Measurements from ENCODE around the gene CD300LB. TPM values are rescaled to one million over a fixed set of nuclear protein-coding genes. Genes with fewer than 3 reads are reported as not detected.

CD300LB gene
- total RNA-seq, 1 experiment from 2014 or later, result not detected

- H4K5ac ChIP-seq (ENCODE audit: insufficient read length, low read depth, low read length), result no peak overlapping the region
- DNase-seq, result no peak
- H3K4me3 Mint-ChIP-seq, result no peak overlapping the region; a peak in 1 of 5 replicates
- no peak overlapping the region for H2AFZ ChIP-seq (ENCODE audit: low read length)
- H2BK15ac ChIP-seq (ENCODE audit: low read depth, low read length), result no peak overlapping the region
- peaks cover 0 to 8% (median 0%) of the 10 kb centered on the region in 3 experiments; a peak in 4 of 7 replicates for H3K36me3 Mint-ChIP-seq (ENCODE audit: insufficient read depth in 1 of 3, low read depth in 3 of 3)
- H3K79me2 ChIP-seq (ENCODE audit: insufficient read depth, low read length), result no peaks in the 10 kb centered on the region
- no peak overlapping the region for H2BK12ac ChIP-seq (ENCODE audit: insufficient read length, low read depth, low read length)
- no peak overlapping the region for H3K4me2 ChIP-seq (ENCODE audit: insufficient read depth, insufficient read length, low read length)
- no peaks in the 10 kb centered on the region for H3K9me3 ChIP-seq (ENCODE audit: control insufficient read depth, low read depth, low read length)
- peaks cover 29% of the 10 kb centered on the region for H3K27me3 Mint-ChIP-seq (ENCODE audit: low read depth)
- peaks cover 4 to 6% of the 10 kb centered on the region in 2 experiments; a peak in 4 of 5 replicates for H3K9me3 Mint-ChIP-seq
- no peak overlapping the region for H2BK120ac ChIP-seq (ENCODE audit: low read depth, low read length, poor library complexity, severe bottlenecking)
- H2BK20ac ChIP-seq (ENCODE audit: low read depth, low read length, poor library complexity, severe bottlenecking), result no peak overlapping the region
- TF ChIP-seq CTCF (conservative IDR thresholded peaks at IDR 0.05), result no peak
- no peak overlapping the region for H3K4ac ChIP-seq (ENCODE audit: low read depth, low read length)
- H3K9ac ChIP-seq (ENCODE audit: extremely low read depth, insufficient read length, low read length), result no peak overlapping the region
- no peak overlapping the region for H4K8ac ChIP-seq (replicated peaks; ENCODE audit: insufficient read length, low read depth, low read length)
- H3K27ac ChIP-seq (ENCODE audit: insufficient read length, low read depth, low read length), result no peak overlapping the region
- no peak overlapping the region for H3K14ac ChIP-seq (ENCODE audit: insufficient read depth, low read length)
- no peak overlapping the region for H2BK5ac ChIP-seq (ENCODE audit: insufficient read length, low read length)
- H2AK5ac ChIP-seq (ENCODE audit: insufficient read length, low read length), result no peak overlapping the region
- no peaks in the 10 kb centered on the region for H3K4me1 ChIP-seq (ENCODE audit: insufficient read depth, low read length)
- H3K18ac ChIP-seq (ENCODE audit: insufficient read length, low read depth, low read length), result no peak overlapping the region
- no peak overlapping the region for H3K56ac ChIP-seq (ENCODE audit: insufficient read length, low read depth, low read length)
- no peaks in the 10 kb centered on the region for H3K79me1 ChIP-seq (ENCODE audit: insufficient read depth, low read depth, low read length, poor library complexity, severe bottlenecking)
- no peak overlapping the region for H4K91ac ChIP-seq (ENCODE audit: insufficient read length, low read depth, low read length)
- no CpG with 5 or more reads among the region's 7 CpGs for WGBS (ENCODE audit: extremely low coverage, insufficient read length, low lambda C conversion rate)
- no peaks in the 10 kb centered on the region for H3K4me1 Mint-ChIP-seq
- no peak overlapping the region for H3K23ac ChIP-seq (ENCODE audit: insufficient read length, low read depth, low read length)
- no peaks in the 10 kb centered on the region for H3K27me3 ChIP-seq (ENCODE audit: insufficient read depth, low read length)
- no peak overlapping the region; a peak in 1 of 7 replicates for H3K27ac Mint-ChIP-seq
- no peaks in the 10 kb centered on the region for H4K20me1 ChIP-seq (ENCODE audit: control insufficient read depth, insufficient read depth, insufficient read length)
- H3T11ph ChIP-seq (ENCODE audit: low read length), result no peak overlapping the region
- H3K23me2 ChIP-seq (ENCODE audit: insufficient read length, low read depth, low read length, poor library complexity, severe bottlenecking), result no peaks in the 10 kb centered on the region
Measured at GRCh38 chr17:74552037-74552436, 20.8 kb upstream of the CD300LB start.
